ENCODE measurements around the gene SLC24A3. TPM values are rescaled to one million over a fixed set of nuclear protein-coding genes. Genes with fewer than 3 reads are reported as not detected.

SLC24A3 gene
- 10 to 100 TPM; 13.5 to 20.8 (median 18.3) TPM for total RNA-seq
- polyA plus RNA-seq, result 1 to 10 TPM in 2 of 3 donors, under 1 TPM in 1; 0.92 to 4.4 (median 3.0) TPM

DNA sequence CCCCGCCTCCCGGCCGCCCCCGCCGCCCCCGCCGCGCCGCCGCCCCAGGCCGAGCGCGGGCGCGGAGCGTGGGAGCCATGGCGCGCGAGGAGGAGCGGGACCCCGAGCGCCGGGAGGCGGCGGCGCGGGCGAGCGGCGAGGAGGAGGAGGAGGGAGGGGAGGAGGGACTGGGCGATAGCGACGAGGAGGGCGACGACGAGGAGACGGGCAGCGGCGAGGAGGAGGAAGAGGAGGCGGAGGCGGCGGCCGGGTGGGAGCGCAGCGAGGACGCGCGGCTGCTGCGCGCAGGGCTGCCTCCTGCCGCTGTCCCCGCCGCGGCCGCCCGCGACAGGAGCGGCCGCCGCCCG lies at the start of gene SLC24A3:
TSS of gene SLC24A3 (plus strand) at position 174 of the 347 bp plus-strand sequence.
- intact Hi-C loops (cut with DNase I), result loop anchor here (5.0 to 10.0 kb wide), 3 partner anchors 165 to 578 kb away; no protein-coding TSS in a partner anchor
- peaks cover 0 to 6% (median 0%) of the 10 kb centered on the region in 3 donors for H3K27me3 ChIP-seq

DNA sequence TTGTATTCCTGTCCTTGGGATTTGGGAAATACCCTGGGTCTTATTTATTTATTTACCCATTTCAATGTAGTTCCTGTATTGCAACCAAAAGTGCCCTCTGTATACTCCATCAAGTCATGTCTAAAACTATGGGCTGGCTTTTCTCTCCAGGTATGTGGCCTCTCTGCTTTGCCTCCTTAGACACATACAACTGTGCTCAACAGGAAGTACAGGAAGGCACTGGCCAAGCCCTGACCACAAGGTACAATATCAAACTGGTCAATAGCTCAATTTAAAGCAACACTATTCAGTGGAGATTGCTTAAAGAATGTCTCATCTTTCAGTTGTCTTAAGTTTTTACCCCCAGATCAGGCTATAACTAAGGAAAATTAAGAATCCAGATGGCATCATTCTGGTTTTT lies 42.3 kb upstream of the SLC24A3 start:
- no peak overlapping the region for H3K4me3 ChIP-seq
- no peaks in the 10 kb centered on the region for H3K4me1 ChIP-seq
- TF ChIP-seq POLR2A (IDR thresholded peaks at IDR 0.05) (no peak), EP300 (IDR thresholded peaks at IDR 0.05) (no peak), POLR2AphosphoS5 (IDR thresholded peaks at IDR 0.05) (no peak)
- TF ChIP-seq, protein P1, sequence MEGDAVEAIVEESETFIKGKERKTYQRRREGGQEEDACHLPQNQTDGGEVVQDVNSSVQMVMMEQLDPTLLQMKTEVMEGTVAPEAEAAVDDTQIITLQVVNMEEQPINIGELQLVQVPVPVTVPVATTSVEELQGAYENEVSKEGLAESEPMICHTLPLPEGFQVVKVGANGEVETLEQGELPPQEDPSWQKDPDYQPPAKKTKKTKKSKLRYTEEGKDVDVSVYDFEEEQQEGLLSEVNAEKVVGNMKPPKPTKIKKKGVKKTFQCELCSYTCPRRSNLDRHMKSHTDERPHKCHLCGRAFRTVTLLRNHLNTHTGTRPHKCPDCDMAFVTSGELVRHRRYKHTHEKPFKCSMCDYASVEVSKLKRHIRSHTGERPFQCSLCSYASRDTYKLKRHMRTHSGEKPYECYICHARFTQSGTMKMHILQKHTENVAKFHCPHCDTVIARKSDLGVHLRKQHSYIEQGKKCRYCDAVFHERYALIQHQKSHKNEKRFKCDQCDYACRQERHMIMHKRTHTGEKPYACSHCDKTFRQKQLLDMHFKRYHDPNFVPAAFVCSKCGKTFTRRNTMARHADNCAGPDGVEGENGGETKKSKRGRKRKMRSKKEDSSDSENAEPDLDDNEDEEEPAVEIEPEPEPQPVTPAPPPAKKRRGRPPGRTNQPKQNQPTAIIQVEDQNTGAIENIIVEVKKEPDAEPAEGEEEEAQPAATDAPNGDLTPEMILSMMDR (IDR thresholded peaks at IDR 0.05), result no peak
- peaks cover 0 to 5% (median 0%) of the 10 kb centered on the region in 4 donors for H3K9me3 ChIP-seq
- no peak overlapping the region for H3K27ac ChIP-seq
- no peaks in the 10 kb centered on the region for H3K36me3 ChIP-seq
- H3K27me3 ChIP-seq, result no peaks in the 10 kb centered on the region
- DNase-seq, result no peak
- intact Hi-C loops (cut with DNase I), result no loop called here

More for the DNA sequence above, at the start of gene SLC24A3:
- Histone ChIP-seq H3K36me3 (no peaks in the 10 kb centered on the region), H3K27ac (peak within 1 kb of the TSS; percentile 64 to 84 (median 80)), H3K4me1 (peaks cover 0 to 41% (median 31%) of the 10 kb centered on the region in 4 donors), H3K4me3 (peak within 1 kb of the TSS; percentile 59 to 74 (median 60)), H3K9me3 (no peaks in the 10 kb centered on the region)
- no peak for DNase-seq
- peak in 1 of 4 donors; percentile 5 for TF ChIP-seq POLR2AphosphoS5 (IDR thresholded peaks at IDR 0.05)
- no peak for TF ChIP-seq EP300 (IDR thresholded peaks at IDR 0.05)
- WGBS, 2 donors, result 1% methylated on average over 61 of the region's 61 CpGs

DNA sequence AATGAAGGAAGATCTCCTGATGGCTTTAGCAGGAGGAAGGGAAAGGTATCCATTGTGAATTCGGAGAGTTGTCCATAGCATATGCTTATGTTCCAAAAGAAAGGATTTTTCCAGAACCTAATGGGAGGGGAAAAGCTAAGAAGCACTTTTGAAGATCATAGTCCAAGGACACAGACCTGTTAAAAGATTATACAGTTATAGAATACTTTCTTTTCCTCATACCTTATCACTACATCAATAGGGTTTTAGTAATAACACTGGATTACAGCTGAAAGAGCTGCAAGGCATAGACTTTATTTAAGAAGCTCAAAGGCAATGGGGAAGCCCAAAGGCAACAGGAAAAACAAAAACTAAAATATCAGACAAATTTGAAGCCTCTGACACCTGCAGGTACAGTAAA lies 39.8 kb upstream of the SLC24A3 start:
- WGBS, 2 donors, result 49 to 81% methylated on average over 1 of the region's 1 CpG
- intact Hi-C loops (cut with DNase I), result no loop called here

DNA sequence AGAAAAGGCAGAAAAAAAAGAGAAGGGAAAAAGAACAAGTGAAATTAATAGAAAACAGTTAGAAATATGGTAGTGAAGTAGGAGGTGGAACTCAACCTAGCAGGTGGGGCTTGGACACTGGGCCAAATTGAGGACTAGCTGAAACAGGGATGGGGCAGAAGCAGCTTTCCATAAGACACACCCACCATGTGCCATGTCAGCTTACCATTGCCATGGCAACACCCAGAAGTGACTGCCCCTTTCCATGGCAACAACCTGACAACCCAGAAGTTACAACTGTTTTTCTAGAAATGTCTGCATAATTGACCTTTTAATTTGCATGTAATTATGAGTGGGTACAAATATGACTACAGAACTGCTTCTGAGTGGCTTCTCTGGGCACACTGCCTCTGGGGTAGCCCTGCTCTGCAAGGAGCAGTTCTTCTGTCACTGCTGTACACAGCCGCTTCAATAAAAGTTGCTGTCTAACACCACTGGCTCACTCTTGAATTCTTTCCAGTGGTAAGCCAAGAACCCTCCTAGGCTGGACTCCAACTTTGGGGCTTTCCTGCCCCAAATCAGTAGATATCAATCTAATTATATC lies 35.9 kb upstream of the SLC24A3 start:
- Histone ChIP-seq H3K4me3 (no peak overlapping the region), H3K27me3 (no peaks in the 10 kb centered on the region), H3K27ac (no peak overlapping the region), H3K36me3 (no peaks in the 10 kb centered on the region), H3K4me1 (no peaks in the 10 kb centered on the region), H3K9me3 (no peaks in the 10 kb centered on the region)
- intact Hi-C loops (cut with DNase I), result no loop called here
- no peak for DNase-seq
- TF ChIP-seq EP300 (IDR thresholded peaks at IDR 0.05) (no peak), POLR2AphosphoS5 (IDR thresholded peaks at IDR 0.05) (no peak), POLR2A (IDR thresholded peaks at IDR 0.05) (no peak)
- TF ChIP-seq, protein P1 (IDR thresholded peaks at IDR 0.05), result no peak
- WGBS, 2 donors, result 98% methylated on average over 1 of the region's 1 CpG

More for the DNA sequence above, 39.8 kb upstream of the SLC24A3 start:
- no peaks in the 10 kb centered on the region for H3K4me1 ChIP-seq
- TF ChIP-seq POLR2A (IDR thresholded peaks at IDR 0.05) (no peak), EP300 (IDR thresholded peaks at IDR 0.05) (no peak), POLR2AphosphoS5 (IDR thresholded peaks at IDR 0.05) (no peak)
- TF ChIP-seq, protein P1 (IDR thresholded peaks at IDR 0.05), result no peak
- H3K27me3 ChIP-seq, result no peaks in the 10 kb centered on the region
- H3K9me3 ChIP-seq, result peaks cover 0 to under 1% (median 0%) of the 10 kb centered on the region in 4 donors
- no peak overlapping the region for H3K4me3 ChIP-seq
- no peaks in the 10 kb centered on the region for H3K36me3 ChIP-seq
- DNase-seq, result no peak
- H3K27ac ChIP-seq, result no peak overlapping the region

DNA sequence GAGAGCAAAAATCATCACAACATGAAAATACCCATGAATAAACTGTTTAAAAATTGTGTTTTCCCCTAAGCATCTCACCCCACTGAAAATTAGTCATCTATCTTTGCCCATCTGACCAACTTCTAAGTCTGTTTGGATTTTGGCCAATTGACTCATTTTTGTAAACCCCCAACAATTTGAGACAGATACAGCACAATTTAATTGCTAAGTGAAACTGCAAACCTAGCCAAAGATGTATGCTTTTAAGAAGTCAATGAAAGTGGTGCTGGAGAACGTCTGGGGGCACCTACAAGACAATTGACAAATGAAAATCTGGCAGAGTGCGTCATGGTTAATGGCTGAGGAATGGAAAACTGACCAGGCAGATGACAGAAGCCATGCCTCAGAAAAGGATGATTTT lies 30.9 kb upstream of the SLC24A3 start:
- no peaks in the 10 kb centered on the region for H3K36me3 ChIP-seq
- no peak overlapping the region for H3K4me3 ChIP-seq
- intact Hi-C loops (cut with DNase I), result no loop called here
- no peaks in the 10 kb centered on the region for H3K9me3 ChIP-seq
- no peak for DNase-seq
- 73 to 80% methylated on average over 2 of the region's 2 CpGs for WGBS, 2 donors
- no peak overlapping the region for H3K27ac ChIP-seq
- no peaks in the 10 kb centered on the region for H3K4me1 ChIP-seq
- H3K27me3 ChIP-seq, result no peaks in the 10 kb centered on the region
- TF ChIP-seq EP300 (IDR thresholded peaks at IDR 0.05) (no peak), POLR2A (IDR thresholded peaks at IDR 0.05) (no peak), POLR2AphosphoS5 (IDR thresholded peaks at IDR 0.05) (no peak)
- TF ChIP-seq, protein P1 (IDR thresholded peaks at IDR 0.05), result no peak

Data from sigmoid colon (tissue), 7 donors.